DND-41 (cell line): Measurements from ENCODE around the gene CDH12.

ENCODE experiments used
- ATAC-seq: fragments of 200-7000 bp; cut with Tn5 transposase; 3 replicates; pipeline ENCODE4 v1.9.1; 2021; ENCODE audit warnings: low read depth; ENCODE audit not compliant: insufficient read depth
- DNase-seq: peaks from one replicate; pipeline ENCODE4 v3.0.0-alpha.2; 2020
- H2AFZ ChIP-seq: 2 replicates; pipeline ENCODE4 v1.6.0; 2012; ENCODE audit warnings: low read depth, low read length
- H3K27ac ChIP-seq: 2 replicates; pipeline ENCODE4 v1.5.1; 2012; ENCODE audit warnings: low read length, inconsistent platforms
- H3K27me3 ChIP-seq: fragments of 200-600 bp; sonication (generic); 2 replicates; pipeline ENCODE4 v1.6.0; 2012; ENCODE audit warnings: low read length, mild to moderate bottlenecking, inconsistent platforms; ENCODE audit not compliant: insufficient read depth, poor library complexity
- H3K36me3 ChIP-seq: 2 replicates; pipeline ENCODE4 v1.5.1; 2012; ENCODE audit warnings: low read length, inconsistent platforms; ENCODE audit not compliant: insufficient read depth
- H3K4me1 ChIP-seq: 2 replicates; pipeline ENCODE4 v1.5.1; 2012; ENCODE audit warnings: mild to moderate bottlenecking, low read length; ENCODE audit not compliant: insufficient read depth
- H3K4me2 ChIP-seq: 2 replicates; pipeline ENCODE4 v1.6.0; 2012; ENCODE audit warnings: mild to moderate bottlenecking, moderate library complexity, low read length, inconsistent platforms; ENCODE audit not compliant: insufficient read depth
- H3K4me3 ChIP-seq, 2 experiments: fragments of 200-600 bp in 1 of 2; shearing (Covaris generic) in 1 of 2; 2 replicates each; pipeline ENCODE4 v1.5.1; 2012 to 2016; ENCODE audit warnings: inconsistent platforms in 2 of 2, low read length in 2 of 2, mild to moderate bottlenecking in 2 of 2, low read depth in 1 of 2, moderate library complexity in 1 of 2
- H3K79me2 ChIP-seq: 2 replicates; pipeline ENCODE4 v1.6.0; 2012; ENCODE audit warnings: low read length, inconsistent platforms; ENCODE audit not compliant: insufficient read depth
- H3K9ac ChIP-seq: 2 replicates; pipeline ENCODE4 v1.6.0; 2012; ENCODE audit warnings: low read depth, mild to moderate bottlenecking, inconsistent platforms, low read length, moderate library complexity
- H3K9me3 ChIP-seq: 2 replicates; pipeline ENCODE4 v1.5.1; 2012; ENCODE audit warnings: low read length, moderate library complexity, mild to moderate bottlenecking, inconsistent platforms; ENCODE audit not compliant: insufficient read depth, severe bottlenecking
- H4K20me1 ChIP-seq: 2 replicates; pipeline ENCODE4 v1.6.0; 2012; ENCODE audit warnings: low read length; ENCODE audit not compliant: insufficient read depth
- CTCF ChIP-seq: IDR thresholded peaks from 2 replicates; pipeline ENCODE4 v1.5.1; 2012; ENCODE audit warnings: borderline replicate concordance, low read length, moderate library complexity, mild to moderate bottlenecking; ENCODE audit not compliant: poor library complexity, severe bottlenecking; ENCODE audit errors: extremely low read depth
- EZH2 ChIP-seq: IDR thresholded peaks from 3 replicates; pipeline ENCODE4 v1.6.1; 2012; ENCODE audit warnings: borderline replicate concordance, low read depth, mild to moderate bottlenecking, moderate library complexity, low read length, inconsistent platforms; ENCODE audit not compliant: severe bottlenecking

Gene CDH12

DNA sequence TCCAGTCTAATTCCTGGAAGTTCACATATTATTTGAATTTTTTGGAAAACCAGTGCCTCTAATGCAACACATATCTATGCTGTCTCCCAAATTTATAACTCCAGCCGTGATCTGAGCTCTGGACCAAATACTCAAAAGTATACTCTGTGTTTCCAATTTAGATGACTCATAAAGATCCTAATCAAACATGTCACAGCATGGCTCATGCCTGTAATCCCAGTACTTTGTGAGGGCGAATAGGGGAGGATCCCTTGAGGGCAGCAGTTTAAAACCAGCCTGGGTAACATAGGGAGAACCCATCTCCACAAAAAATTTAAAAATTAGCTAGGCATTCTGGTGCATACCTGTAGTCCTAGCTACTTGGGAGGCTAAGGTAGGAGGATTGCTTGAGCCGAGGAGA is 388.0 kb downstream of the CDH12 start:
- Histone ChIP-seq H3K27ac (no peak overlapping the region), H3K36me3 (no peaks in the 10 kb centered on the region), H2AFZ (no peak overlapping the region), H3K79me2 (no peaks in the 10 kb centered on the region), H3K4me2 (no peak overlapping the region), H3K4me3 (no peak overlapping the region), H3K4me1 (no peaks in the 10 kb centered on the region), H3K27me3 (no peaks in the 10 kb centered on the region), H4K20me1 (no peaks in the 10 kb centered on the region), H3K9me3 (no peaks in the 10 kb centered on the region), H3K9ac (no peak overlapping the region)
- no peak for DNase-seq
- no peak for TF ChIP-seq CTCF
- TF ChIP-seq EZH2 = no peak
- no peak for ATAC-seq

GRCh38 chr5:22460189-22460588 is 393.0 kb downstream of the CDH12 start:
- no peak overlapping the region for H3K4me3 ChIP-seq
- H3K4me1 ChIP-seq = no peaks in the 10 kb centered on the region
- H3K36me3 ChIP-seq = no peaks in the 10 kb centered on the region
- no peaks in the 10 kb centered on the region for H3K9me3 ChIP-seq
- H3K27me3 ChIP-seq = no peaks in the 10 kb centered on the region
- TF ChIP-seq CTCF (no peak), EZH2 (no peak)
- no peak overlapping the region for H3K27ac ChIP-seq
- H3K9ac ChIP-seq = no peak overlapping the region
- no peak for ATAC-seq
- DNase-seq = no peak
- no peak overlapping the region for H2AFZ ChIP-seq
- no peaks in the 10 kb centered on the region for H3K79me2 ChIP-seq
- H3K4me2 ChIP-seq = no peak overlapping the region
- no peaks in the 10 kb centered on the region for H4K20me1 ChIP-seq

GRCh38 chr5:22432905-22433304 is 420.2 kb downstream of the CDH12 start:
- no peak for TF ChIP-seq EZH2
- no peak for TF ChIP-seq CTCF
- H2AFZ ChIP-seq = no peak overlapping the region
- H3K27ac ChIP-seq = no peak overlapping the region
- no peaks in the 10 kb centered on the region for H4K20me1 ChIP-seq
- H3K4me3 ChIP-seq = no peak overlapping the region
- no peaks in the 10 kb centered on the region for H3K4me1 ChIP-seq
- DNase-seq (no peak), ATAC-seq (no peak)
- H3K9me3 ChIP-seq = no peaks in the 10 kb centered on the region
- no peaks in the 10 kb centered on the region for H3K27me3 ChIP-seq
- H3K9ac ChIP-seq = no peak overlapping the region
- H3K79me2 ChIP-seq = no peaks in the 10 kb centered on the region
- no peaks in the 10 kb centered on the region for H3K36me3 ChIP-seq
- H3K4me2 ChIP-seq = no peak overlapping the region

DNA sequence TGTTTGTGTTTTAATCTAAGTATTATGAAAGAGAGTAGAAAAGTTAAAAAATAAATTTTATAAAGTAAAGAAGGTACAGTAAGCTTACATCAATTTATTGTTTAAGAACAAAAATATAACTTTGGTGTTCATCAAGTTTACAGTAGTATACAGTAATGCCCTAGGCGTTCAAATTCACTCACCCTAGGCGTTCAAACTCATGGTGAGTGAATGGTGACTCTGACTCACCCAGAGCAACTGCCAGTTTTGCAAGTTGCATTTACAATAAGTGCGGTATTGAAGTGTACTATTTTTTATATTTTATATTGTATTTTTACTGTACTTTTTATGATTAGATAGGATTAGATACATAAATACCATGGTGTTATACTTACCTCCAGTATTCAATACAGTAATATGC is 421.3 kb downstream of the CDH12 start:
- no peak for ATAC-seq
- Histone ChIP-seq H3K27ac (no peak overlapping the region), H3K36me3 (no peaks in the 10 kb centered on the region), H3K79me2 (no peaks in the 10 kb centered on the region), H4K20me1 (no peaks in the 10 kb centered on the region), H3K27me3 (no peaks in the 10 kb centered on the region), H3K4me2 (no peak overlapping the region), H3K9ac (no peak overlapping the region), H3K9me3 (no peaks in the 10 kb centered on the region), H2AFZ (no peak overlapping the region), H3K4me1 (no peaks in the 10 kb centered on the region), H3K4me3 (no peak overlapping the region)
- no peak for DNase-seq
- TF ChIP-seq CTCF = no peak
- no peak for TF ChIP-seq EZH2
